B cell (primary cell): ENCODE results near the gene PGR.

Source experiments
- CTCF ChIP-seq: fragments of 200-600 bp; IDR thresholded peaks from one replicate; pipeline ENCODE4 v1.8.0; 2022; ENCODE audit warnings: antibody characterized with exemption, mild to moderate bottlenecking
- EZH2 ChIP-seq: IDR thresholded peaks from 2 replicates; pipeline ENCODE4 v1.6.1; 2012; ENCODE audit warnings: borderline replicate concordance, low read depth, mild to moderate bottlenecking, moderate library complexity, low read length; ENCODE audit not compliant: insufficient read depth, poor library complexity, severe bottlenecking

- TF ChIP-seq CTCF: no peak
- TF ChIP-seq EZH2: no peak
These were observed 16.1 kb downstream of the PGR start for GRCh38 chr11:101113540-101113939.
